CD14-positive monocyte (primary cell): ENCODE results near the gene LGI4. TPM values are rescaled to one million over a fixed set of nuclear protein-coding genes. Genes with fewer than 3 reads are reported as not detected.
A peak's percentile ranks its signal among the peaks of the same experiment; 100 is the strongest.

Source experiments
- DNase-seq, 3 donors: peaks; one replicate each; pipeline ENCODE4 v3.0.0-alpha.2; 2011 to 2022
- H2AFZ ChIP-seq: 2 replicates; pipeline ENCODE4 v1.6.0; 2012; ENCODE audit warnings: mild to moderate bottlenecking, low read depth, low read length, inconsistent platforms; ENCODE audit not compliant: insufficient read depth, poor library complexity, severe bottlenecking
- H3K27ac ChIP-seq, 2 donors: 1 replicate in 1 of 2; 2 replicates in 1 of 2; pipeline ENCODE4 v1.5.1; 2012 to 2013; ENCODE audit warnings: low read length in 2 of 2, control low read depth in 1 of 2, inconsistent platforms in 1 of 2, low read depth in 1 of 2, mild to moderate bottlenecking in 1 of 2
- H3K27me3 ChIP-seq, 2 donors: one replicate each; pipeline versions ENCODE4 v1.6.0 to v1.6.1; 2011 to 2013; ENCODE audit warnings: low read length in 2 of 2; ENCODE audit not compliant: control insufficient read depth in 2 of 2, insufficient read depth in 2 of 2
- H3K36me3 ChIP-seq, 2 donors: replicated peaks in 1 of 2; 1 replicate in 1 of 2; 2 replicates in 1 of 2; pipeline versions ENCODE4 v1.5.1 to v1.6.1; 2012 to 2013; ENCODE audit warnings: low read length in 2 of 2, control low read depth in 1 of 2, inconsistent platforms in 1 of 2, mild to moderate bottlenecking in 1 of 2; ENCODE audit not compliant: insufficient read depth in 2 of 2, control insufficient read depth in 1 of 2
- H3K4me1 ChIP-seq, 2 donors: 1 replicate in 1 of 2; 2 replicates in 1 of 2; pipeline versions ENCODE4 v1.5.1 to v1.6.1; 2012 to 2013; ENCODE audit warnings: low read length in 2 of 2, control low read depth in 1 of 2, inconsistent platforms in 1 of 2, mild to moderate bottlenecking in 1 of 2, moderate library complexity in 1 of 2; ENCODE audit not compliant: insufficient read depth in 2 of 2, control insufficient read depth in 1 of 2
- H3K4me2 ChIP-seq: replicated peaks from 2 replicates; pipeline ENCODE3; 2012; ENCODE audit warnings: low read length, moderate library complexity, mild to moderate bottlenecking; ENCODE audit not compliant: poor library complexity, severe bottlenecking; ENCODE audit errors: extremely low read depth
- H3K4me3 ChIP-seq, 3 experiments: fragments of 200-600 bp in 1 of 3; sonication (generic) in 1 of 3; replicated peaks in 1 of 3; 1 replicate in 2 of 3; 2 replicates in 1 of 3; pipeline ENCODE4 v1.5.1; 2011 to 2013; ENCODE audit warnings: low read length in 3 of 3, mild to moderate bottlenecking in 3 of 3, control low read depth in 2 of 3, low read depth in 2 of 3, inconsistent platforms in 1 of 3, moderate library complexity in 1 of 3
- H3K79me2 ChIP-seq: 2 replicates; pipeline ENCODE4 v1.6.0; 2012; ENCODE audit warnings: mild to moderate bottlenecking, control low read depth, inconsistent platforms, low read length, moderate library complexity; ENCODE audit not compliant: insufficient read depth
- H3K9ac ChIP-seq: 2 replicates; pipeline ENCODE4 v1.6.0; 2017; ENCODE audit warnings: low read length, mild to moderate bottlenecking; ENCODE audit not compliant: insufficient read depth, poor library complexity, severe bottlenecking
- H3K9me3 ChIP-seq, 2 donors: replicated peaks in 1 of 2; 1 replicate in 1 of 2; 2 replicates in 1 of 2; pipeline versions ENCODE4 v1.5.1 to v1.6.1; 2012 to 2013; ENCODE audit warnings: low read length in 2 of 2, control low read depth in 1 of 2; ENCODE audit not compliant: control insufficient read depth in 1 of 2, insufficient read depth in 1 of 2
- H4K20me1 ChIP-seq: 2 replicates; pipeline ENCODE4 v1.6.0; 2012; ENCODE audit warnings: mild to moderate bottlenecking, low read length, control low read depth, moderate library complexity; ENCODE audit not compliant: insufficient read depth
- H3K27ac Mint-ChIP-seq, 7 donors: one replicate each; pipeline ENCODE4 v1.8.0; 2020; ENCODE audit warnings: mild to moderate bottlenecking in 7 of 7, mixed read lengths in 7 of 7, moderate library complexity in 6 of 7, inconsistent platforms in 2 of 7
- H3K27me3 Mint-ChIP-seq, 3 donors: one replicate each; pipeline ENCODE4 v1.8.0; 2021 to 2022; ENCODE audit warnings: low read depth in 3 of 3, mild to moderate bottlenecking in 3 of 3, mixed read lengths in 3 of 3, moderate library complexity in 3 of 3, inconsistent platforms in 1 of 3
- H3K36me3 Mint-ChIP-seq, 2 donors: one replicate each; pipeline ENCODE4 v1.8.0; 2020; ENCODE audit warnings: mixed read lengths in 2 of 2, inconsistent platforms in 1 of 2, mild to moderate bottlenecking in 1 of 2
- H3K4me1 Mint-ChIP-seq: one replicate; pipeline ENCODE4 v1.8.0; 2020; ENCODE audit warnings: mild to moderate bottlenecking, mixed read lengths
- H3K4me3 Mint-ChIP-seq, 2 donors: one replicate each; pipeline ENCODE4 v1.8.0; 2020; ENCODE audit warnings: mild to moderate bottlenecking in 2 of 2, mixed read lengths in 2 of 2, moderate library complexity in 1 of 2
- H3K9me3 Mint-ChIP-seq, 7 donors: one replicate each; pipeline ENCODE4 v1.8.0; 2020 to 2022; ENCODE audit warnings: mixed read lengths in 7 of 7, mild to moderate bottlenecking in 6 of 7, moderate library complexity in 6 of 7, inconsistent platforms in 2 of 7
- WGBS: methylation state at CpG from one replicate; pipeline ENCODE4 v1.1.5; 2013; ENCODE audit warnings: missing lambda C conversion rate; ENCODE audit not compliant: insufficient coverage; 5-methylcytosine and 5-hydroxymethylcytosine counted together
- intact Hi-C, 2 donors: fragments of 100-400 bp; cut with micrococcal nuclease; formaldehyde crosslinking; loops; one replicate each; pipeline versions ENCODE4 v1.15.0 to v1.15.1; 2023
- polyA plus RNA-seq, 3 donors: library from polyadenylated mRNA; depleted of rRNA in 1 of 3; unstranded in 2 of 3; stranded (reverse) in 1 of 3; fragments of 300-500 nt in 2 of 3; fragments of >200 nt in 1 of 3; fragmentation: Illumina TruSeq in 2 of 3; gene quantifications; 1 replicate in 2 of 3; 2 replicates in 1 of 3; pipeline ENCODE4 v1.2.3, GENCODE V29; 2012 to 2021
- TF ChIP-seq, protein P1 (sequence below): fragments of 200-600 bp; IDR thresholded peaks from one replicate; pipeline ENCODE4 v1.8.0; 2022; ENCODE audit warnings: antibody characterized with exemption, mild to moderate bottlenecking

Gene LGI4
- polyA plus RNA-seq, 3 donors = 1.1 TPM; not detected in 2

DNA sequence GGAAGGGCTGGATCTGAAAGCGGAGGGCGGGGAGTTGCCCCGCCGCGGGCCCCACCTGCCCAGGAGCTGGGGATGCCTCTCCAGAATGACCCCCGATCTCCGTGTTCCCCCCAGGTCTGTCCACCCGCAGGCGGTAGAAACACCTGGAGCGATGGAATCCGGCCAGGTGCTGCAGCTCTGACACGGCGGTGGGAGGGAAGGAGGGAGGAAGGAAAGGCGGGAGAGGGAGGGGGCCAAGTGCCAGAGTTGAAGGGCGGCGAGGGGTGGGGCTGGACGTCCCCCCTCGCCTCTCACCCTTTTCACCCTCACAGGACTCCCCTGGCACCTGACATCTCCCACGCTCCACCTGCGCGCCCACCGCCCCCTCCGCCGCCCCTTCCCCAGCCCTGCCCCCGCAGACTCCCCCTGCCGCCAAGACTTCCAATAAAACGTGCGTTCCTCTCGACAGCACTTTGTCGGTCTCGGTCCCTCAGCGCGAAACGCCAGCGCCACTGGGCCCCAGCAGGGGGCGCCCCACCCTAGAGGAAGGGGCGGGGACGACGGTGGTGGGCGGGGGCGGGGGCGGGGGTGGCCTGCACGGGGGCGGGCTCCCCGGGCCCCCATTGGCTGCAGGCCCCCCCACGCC is 7.9 kb upstream of the LGI4 start:
- Histone ChIP-seq H3K9me3 (peaks cover 0 to 8% of the 10 kb centered on the region in 2 donors), H3K27me3 (peaks cover 23 to 37% of the 10 kb centered on the region in 2 donors), H4K20me1 (no peaks in the 10 kb centered on the region), H3K9ac (no peak overlapping the region), H3K27ac (no peak overlapping the region), H2AFZ (no peak overlapping the region), H3K4me3 (no peak overlapping the region), H3K79me2 (no peaks in the 10 kb centered on the region), H3K4me2 (peak overlapping the region; percentile 36), H3K4me1 (peaks cover 54 to 58% of the 10 kb centered on the region in 2 donors), H3K36me3 (no peaks in the 10 kb centered on the region)
- intact Hi-C loops = loop anchor here in 1 of 2 donors (5.0 kb wide), 1 partner anchor 125 kb away; the partner anchor contains the start of gene USF2
- Mint-ChIP-seq H3K4me3 (peak overlapping the region in 1 of 2 donors; percentile 75), H3K36me3 (peaks cover 0 to under 1% of the 10 kb centered on the region in 2 donors), H3K9me3 (peaks cover 0 to 13% (median 0%) of the 10 kb centered on the region in 7 donors), H3K4me1 (peaks cover 56% of the 10 kb centered on the region), H3K27me3 (peaks cover 30 to 40% (median 31%) of the 10 kb centered on the region in 3 donors), H3K27ac (no peak overlapping the region)
- DNase-seq = peak; percentile 35 to 51 (median 39)
- WGBS = 0% methylated on average over 15 of the region's 46 CpGs
- TF ChIP-seq, protein P1, sequence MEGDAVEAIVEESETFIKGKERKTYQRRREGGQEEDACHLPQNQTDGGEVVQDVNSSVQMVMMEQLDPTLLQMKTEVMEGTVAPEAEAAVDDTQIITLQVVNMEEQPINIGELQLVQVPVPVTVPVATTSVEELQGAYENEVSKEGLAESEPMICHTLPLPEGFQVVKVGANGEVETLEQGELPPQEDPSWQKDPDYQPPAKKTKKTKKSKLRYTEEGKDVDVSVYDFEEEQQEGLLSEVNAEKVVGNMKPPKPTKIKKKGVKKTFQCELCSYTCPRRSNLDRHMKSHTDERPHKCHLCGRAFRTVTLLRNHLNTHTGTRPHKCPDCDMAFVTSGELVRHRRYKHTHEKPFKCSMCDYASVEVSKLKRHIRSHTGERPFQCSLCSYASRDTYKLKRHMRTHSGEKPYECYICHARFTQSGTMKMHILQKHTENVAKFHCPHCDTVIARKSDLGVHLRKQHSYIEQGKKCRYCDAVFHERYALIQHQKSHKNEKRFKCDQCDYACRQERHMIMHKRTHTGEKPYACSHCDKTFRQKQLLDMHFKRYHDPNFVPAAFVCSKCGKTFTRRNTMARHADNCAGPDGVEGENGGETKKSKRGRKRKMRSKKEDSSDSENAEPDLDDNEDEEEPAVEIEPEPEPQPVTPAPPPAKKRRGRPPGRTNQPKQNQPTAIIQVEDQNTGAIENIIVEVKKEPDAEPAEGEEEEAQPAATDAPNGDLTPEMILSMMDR = peak; percentile 85

- peak overlapping the region; percentile 71 to 76 for H3K4me3 Mint-ChIP-seq
- H3K79me2 ChIP-seq = no peaks in the 10 kb centered on the region
- peak in 2 of 3 donors; percentile 45 to 53 for DNase-seq
- H3K9ac ChIP-seq = no peak overlapping the region
- H3K27me3 Mint-ChIP-seq = peaks cover 31 to 43% (median 31%) of the 10 kb centered on the region in 3 donors
- peak overlapping the region; percentile 37 for H2AFZ ChIP-seq
- TF ChIP-seq, protein P1 = no peak
- H3K4me1 ChIP-seq = peaks cover 48 to 52% of the 10 kb centered on the region in 2 donors
- H3K27ac Mint-ChIP-seq = peak overlapping the region in 4 of 7 donors; percentile 62 to 91 (median 74)
- no peaks in the 10 kb centered on the region for H4K20me1 ChIP-seq
- H3K9me3 ChIP-seq = peaks cover 0 to 8% of the 10 kb centered on the region in 2 donors
- H3K4me3 ChIP-seq = peak overlapping the region in 1 of 3 experiments; percentile 64
- 11% methylated on average over 10 of the region's 21 CpGs for WGBS
- no peaks in the 10 kb centered on the region for H3K36me3 ChIP-seq
- H3K4me2 ChIP-seq = peak overlapping the region; percentile 73
- H3K27ac ChIP-seq = no peak overlapping the region
- H3K36me3 Mint-ChIP-seq = no peaks in the 10 kb centered on the region
- peaks cover 0 to 13% (median 0%) of the 10 kb centered on the region in 7 donors for H3K9me3 Mint-ChIP-seq
- peaks cover 23 to 37% of the 10 kb centered on the region in 2 donors for H3K27me3 ChIP-seq
- H3K4me1 Mint-ChIP-seq = peaks cover 53% of the 10 kb centered on the region
- intact Hi-C loops = loop anchor here in 1 of 2 donors (5.0 kb wide), 1 partner anchor 125 kb away; the partner anchor contains the start of gene USF2
These were observed 7.2 kb upstream of the LGI4 start for GRCh38 chr19:35141837-35142605.
